Adipose tissue (tissue), 3 donors: Measurements from ENCODE around the gene PCDHB16. TPM values are rescaled to one million over a fixed set of nuclear protein-coding genes. Genes with fewer than 3 reads are reported as not detected.
"Not testable (repeated sequence)": the region's sequence is repeated elsewhere in the genome, so short reads cannot be mapped to it uniquely, and the experiment has no call there.

Experiments
- H3K27ac ChIP-seq: one replicate; pipeline ENCODE4 v1.5.1; 2013; ENCODE audit warnings: low read depth, low read length
- WGBS, 3 donors: extraction: QIAGEN DNeasy Blood & Tissue Kit; methylation state at CpG; one replicate each; pipeline ENCODE4 v1.1.7; 2013; 5-methylcytosine and 5-hydroxymethylcytosine counted together
- polyA plus RNA-seq, 3 donors: library from polyadenylated mRNA; stranded (reverse); fragments of 200-250 nt; gene quantifications; one replicate each; pipeline ENCODE4 v1.2.3, GENCODE V29; 2013
- donor health status: healthy with polysubstance abuse.
- donor health status: Bipolar disorder and iron deficiency.
- donor health status: healthy.

Gene PCDHB16
- polyA plus RNA-seq, 3 donors = 0.72 to 1.4 (median 0.90) TPM

DNA sequence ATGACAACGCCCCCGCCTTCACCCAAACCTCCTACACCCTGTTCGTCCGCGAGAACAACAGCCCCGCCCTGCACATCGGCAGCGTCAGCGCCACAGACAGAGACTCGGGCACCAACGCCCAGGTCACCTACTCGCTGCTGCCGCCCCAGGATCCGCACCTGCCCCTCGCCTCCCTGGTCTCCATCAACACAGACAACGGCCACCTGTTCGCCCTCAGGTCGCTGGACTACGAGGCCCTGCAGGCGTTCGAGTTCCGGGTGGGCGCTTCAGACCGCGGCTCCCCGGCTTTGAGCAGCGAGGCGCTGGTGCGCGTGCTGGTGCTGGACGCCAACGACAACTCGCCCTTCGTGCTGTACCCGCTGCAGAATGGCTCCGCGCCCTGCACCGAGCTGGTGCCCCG is 2.8 kb upstream of the PCDHB16 start:
- H3K27ac ChIP-seq = not testable (repeated sequence)
- 31 to 46% (median 41%) methylated on average over 25 to 34 of the region's 39 CpGs for WGBS, 3 donors

DNA sequence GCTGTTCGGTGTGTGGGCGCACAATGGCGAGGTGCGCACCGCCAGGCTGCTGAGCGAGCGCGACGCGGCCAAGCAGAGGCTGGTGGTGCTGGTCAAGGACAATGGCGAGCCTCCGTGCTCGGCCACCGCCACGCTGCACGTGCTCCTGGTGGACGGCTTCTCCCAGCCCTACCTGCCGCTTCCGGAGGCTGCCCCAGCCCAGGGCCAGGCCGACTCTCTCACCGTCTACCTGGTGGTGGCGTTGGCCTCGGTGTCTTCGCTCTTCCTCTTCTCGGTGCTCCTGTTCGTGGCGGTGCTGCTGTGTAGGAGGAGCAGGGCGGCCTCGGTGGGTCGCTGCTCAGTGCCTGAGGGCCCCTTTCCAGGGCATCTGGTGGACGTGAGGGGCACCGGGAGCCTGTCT is 2.3 kb upstream of the PCDHB16 start:
- 27 to 40% (median 34%) methylated on average over 21 to 32 of the region's 32 CpGs for WGBS, 3 donors
- H3K27ac ChIP-seq = not testable (repeated sequence)

- H3K27ac ChIP-seq = no peak overlapping the region
- 35 to 42% (median 35%) methylated on average over 1 of the region's 1 CpG for whole genome bisulfite sequencing, 3 donors
Observed at GRCh38 chr5:141180313-141180712, 1.9 kb upstream of the PCDHB16 start.

GRCh38 chr5:141184117-141184855 is 2.1 kb downstream of the PCDHB16 start:
- 22 to 41% (median 32%) methylated on average over 19 to 49 of the region's 69 CpGs for WGBS, 3 donors

DNA sequence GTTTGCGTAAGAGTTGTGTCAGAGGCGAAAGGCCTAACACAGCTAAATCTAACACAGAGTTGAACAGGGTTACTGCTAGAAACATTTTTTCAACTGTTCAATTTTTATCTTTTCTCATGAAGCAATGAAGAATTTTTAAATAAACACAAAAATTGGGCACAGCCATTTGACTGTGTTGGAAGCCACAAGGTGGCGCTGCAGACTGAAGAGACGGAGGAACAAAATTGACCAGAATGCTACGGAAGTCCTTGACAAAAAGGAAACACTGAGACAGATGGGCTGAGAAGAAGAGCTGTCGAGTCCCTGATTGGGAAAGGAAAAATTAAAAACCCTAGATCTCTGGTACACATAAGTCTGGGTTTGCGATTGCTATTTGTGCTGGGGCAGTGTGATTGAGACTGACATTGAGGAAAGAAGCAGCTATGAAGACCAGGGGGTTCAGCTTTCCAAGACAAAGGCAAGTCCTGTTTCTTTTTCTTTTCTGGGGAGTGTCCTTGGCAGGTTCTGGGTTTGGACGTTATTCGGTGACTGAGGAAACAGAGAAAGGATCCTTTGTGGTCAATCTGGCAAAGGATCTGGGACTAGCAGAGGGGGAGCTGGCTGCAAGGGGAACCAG is 4.8 kb downstream of the PCDHB16 start, which contains the start of gene PCDHB9:
TSS of gene PCDHB9 (plus strand) at position 265 of the 616 bp plus-strand sequence. CDS start at position 423, 158 bp downstream.
- no peak within 1 kb of the TSS for H3K27ac ChIP-seq
- 19 to 23% (median 20%) methylated on average over 7 to 9 of the region's 9 CpGs for WGBS, 3 donors

More at GRCh38 chr5:141184117-141184855, 2.1 kb downstream of the PCDHB16 start:
- H3K27ac ChIP-seq = not testable (repeated sequence)

- 25 to 32% (median 30%) methylated on average over 27 to 33 of the region's 37 CpGs for WGBS, 3 donors
- not testable (repeated sequence) for H3K27ac ChIP-seq
Observed at GRCh38 chr5:141188682-141189081, 6.5 kb downstream of the PCDHB16 start.

GRCh38 chr5:141189131-141189530 is 6.9 kb downstream of the PCDHB16 start:
- WGBS, 3 donors = 17 to 33% (median 30%) methylated on average over 15 to 30 of the region's 35 CpGs
- H3K27ac ChIP-seq = not testable (repeated sequence)

DNA sequence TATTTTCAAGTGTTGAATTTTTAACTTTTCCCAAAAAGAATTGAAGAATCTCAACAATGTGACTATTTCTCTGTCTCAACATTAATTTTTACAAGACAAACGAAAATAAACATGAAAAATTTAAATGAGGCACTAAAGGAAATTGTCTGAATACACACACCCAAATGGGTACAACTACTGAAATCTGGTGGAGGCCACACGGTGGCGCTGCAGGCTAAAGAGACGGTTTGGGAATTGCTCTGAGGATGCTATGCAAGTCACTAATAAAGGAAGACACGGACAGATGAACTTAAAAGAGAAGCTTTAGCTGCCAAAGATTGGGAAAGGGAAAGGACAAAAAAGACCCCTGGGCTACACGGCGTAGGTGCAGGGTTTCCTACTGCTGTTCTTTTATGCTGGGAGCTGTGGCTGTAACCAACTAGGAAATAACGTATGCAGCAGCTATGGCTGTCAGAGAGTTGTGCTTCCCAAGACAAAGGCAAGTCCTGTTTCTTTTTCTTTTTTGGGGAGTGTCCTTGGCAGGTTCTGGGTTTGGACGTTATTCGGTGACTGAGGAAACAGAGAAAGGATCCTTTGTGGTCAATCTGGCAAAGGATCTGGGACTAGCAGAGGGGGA is 10.0 kb downstream of the PCDHB16 start, which contains the start of gene PCDHB10:
TSS of gene PCDHB10 (plus strand) at position 244 of the 616 bp plus-strand sequence. CDS start at position 444, 200 bp downstream.
- H3K27ac ChIP-seq = no peak within 1 kb of the TSS
- 6 to 11% (median 7%) methylated on average over 9 to 10 of the region's 10 CpGs for WGBS, 3 donors

GRCh38 chr5:141194332-141194731 is 12.1 kb downstream of the PCDHB16 start:
- not testable (repeated sequence) for H3K27ac ChIP-seq
- WGBS, 3 donors = 13 to 29% (median 16%) methylated on average over 11 to 27 of the region's 37 CpGs

GRCh38 chr5:141196363-141196762 is 14.2 kb downstream of the PCDHB16 start:
- H3K27ac ChIP-seq = no peak overlapping the region
- 30 to 44% (median 36%) methylated on average over 3 of the region's 3 CpGs for WGBS, 3 donors

DNA sequence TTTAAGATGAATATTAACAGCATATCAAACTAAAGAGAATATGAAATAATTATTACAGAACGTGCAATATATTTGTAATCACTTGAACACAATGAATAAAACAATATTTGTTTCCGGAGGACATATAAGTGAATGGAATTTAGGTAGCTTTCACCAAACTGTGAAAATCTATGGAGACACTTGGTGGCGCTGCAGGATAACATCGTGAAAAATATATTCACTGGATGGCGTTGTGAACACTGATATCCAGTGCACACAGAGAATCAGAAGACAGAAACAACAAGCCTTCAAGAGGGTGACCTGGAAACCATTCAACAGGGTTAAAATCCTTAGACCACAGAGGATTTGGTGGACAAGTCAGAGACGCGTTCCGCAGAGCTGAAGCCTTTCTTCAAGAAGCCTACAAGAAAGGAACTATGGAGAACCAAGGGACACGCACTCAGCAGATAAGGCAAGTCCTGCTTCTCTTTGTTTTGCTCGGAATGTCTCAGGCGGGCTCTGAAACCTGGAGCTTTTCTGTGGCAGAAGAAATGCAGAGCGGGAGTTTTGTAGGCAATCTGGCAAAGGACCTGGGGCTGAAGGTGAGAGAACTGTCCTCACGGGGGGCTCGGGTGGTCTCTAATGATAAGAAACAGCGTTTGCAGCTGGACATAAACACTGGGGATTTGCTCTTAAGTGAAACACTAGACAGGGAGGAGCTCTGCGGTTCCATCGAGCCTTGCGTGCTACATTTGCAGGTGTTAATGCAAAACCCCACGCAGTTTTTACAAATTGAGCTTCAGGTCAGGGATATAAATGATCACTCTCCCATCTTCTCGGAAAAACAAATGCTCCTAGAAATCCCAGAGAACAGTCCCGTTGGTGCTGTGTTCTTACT is 17.4 kb downstream of the PCDHB16 start, which contains the start of gene PCDHB11:
TSS of gene PCDHB11 (plus strand) at position 269 of the 877 bp plus-strand sequence. CDS start at position 417, 148 bp downstream.
- WGBS, 3 donors = 25 to 39% (median 27%) methylated on average over 21 of the region's 21 CpGs

DNA sequence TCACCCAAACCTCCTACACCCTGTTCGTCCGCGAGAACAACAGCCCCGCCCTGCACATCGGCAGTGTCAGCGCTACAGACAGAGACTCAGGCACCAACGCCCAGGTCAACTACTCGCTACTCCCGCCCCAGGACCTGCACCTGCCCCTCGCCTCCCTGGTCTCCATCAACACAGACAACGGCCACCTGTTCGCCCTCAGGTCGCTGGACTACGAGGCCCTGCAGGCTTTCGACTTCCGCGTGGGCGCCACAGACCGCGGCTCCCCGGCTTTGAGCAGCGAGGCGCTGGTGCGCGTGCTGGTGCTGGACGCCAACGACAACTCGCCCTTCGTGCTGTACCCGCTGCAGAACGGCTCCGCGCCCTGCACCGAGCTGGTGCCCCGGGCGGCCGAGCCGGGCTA is 18.9 kb downstream of the PCDHB16 start:
- WGBS, 3 donors = 21 to 37% (median 36%) methylated on average over 20 to 25 of the region's 38 CpGs
- not testable (repeated sequence) for H3K27ac ChIP-seq

More for the DNA sequence above, 17.4 kb downstream of the PCDHB16 start, which contains the start of gene PCDHB11:
- no peak within 1 kb of the TSS for H3K27ac ChIP-seq

DNA sequence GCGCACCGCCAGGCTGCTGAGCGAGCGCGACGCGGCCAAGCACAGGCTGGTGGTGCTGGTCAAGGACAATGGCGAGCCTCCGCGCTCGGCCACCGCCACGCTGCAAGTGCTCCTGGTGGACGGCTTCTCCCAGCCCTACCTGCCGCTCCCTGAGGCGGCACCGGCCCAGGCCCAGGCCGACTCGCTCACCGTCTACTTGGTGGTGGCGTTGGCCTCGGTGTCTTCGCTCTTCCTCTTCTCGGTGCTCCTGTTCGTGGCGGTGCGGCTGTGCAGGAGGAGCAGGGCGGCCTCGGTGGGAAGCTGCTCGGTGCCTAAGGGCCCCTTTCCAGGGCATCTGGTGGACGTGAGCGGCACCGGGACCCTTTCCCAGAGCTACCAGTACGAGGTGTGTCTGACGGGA is 19.5 kb downstream of the PCDHB16 start:
- WGBS, 3 donors = 29 to 35% (median 32%) methylated on average over 24 to 29 of the region's 35 CpGs
- not testable (repeated sequence) for H3K27ac ChIP-seq

DNA sequence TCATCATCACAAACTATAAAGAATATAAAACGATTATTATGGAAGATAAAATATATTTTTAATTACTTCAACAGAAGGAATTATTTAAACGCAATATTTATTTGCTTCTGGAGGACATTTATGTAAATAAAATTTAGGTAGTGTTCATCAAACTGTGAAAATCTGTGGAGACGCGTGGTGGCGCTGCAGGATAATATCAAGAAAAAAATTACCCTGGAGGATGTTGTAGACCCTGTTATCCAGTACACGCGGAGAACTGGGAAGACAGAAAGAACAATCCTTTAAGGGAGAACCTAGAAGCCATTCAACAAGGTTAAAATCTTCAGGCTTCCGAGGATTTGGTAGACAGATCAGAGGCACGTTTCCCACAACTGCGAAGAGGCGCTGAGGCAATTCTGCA is 26.3 kb downstream of the PCDHB16 start, which contains the start of gene PCDHB12:
TSS of gene PCDHB12 (plus strand) at position 242 of the 400 bp plus-strand sequence. CDS start 189 bp downstream, outside the sequence.
- 17 to 21% (median 19%) methylated on average over 11 of the region's 11 CpGs for WGBS, 3 donors
- H3K27ac ChIP-seq = no peak within 1 kb of the TSS

DNA sequence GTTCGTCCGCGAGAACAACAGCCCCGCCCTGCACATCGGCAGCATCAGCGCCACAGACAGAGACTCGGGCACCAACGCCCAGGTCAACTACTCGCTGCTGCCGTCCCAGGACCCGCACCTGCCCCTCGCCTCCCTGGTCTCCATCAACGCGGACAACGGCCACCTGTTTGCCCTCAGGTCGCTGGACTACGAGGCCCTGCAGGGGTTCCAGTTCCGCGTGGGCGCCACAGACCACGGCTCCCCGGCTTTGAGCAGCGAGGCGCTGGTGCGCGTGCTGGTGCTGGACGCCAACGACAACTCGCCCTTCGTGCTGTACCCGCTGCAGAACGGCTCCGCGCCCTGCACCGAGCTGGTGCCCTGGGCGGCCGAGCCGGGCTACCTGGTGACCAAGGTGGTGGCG is 28.1 kb downstream of the PCDHB16 start:
- H3K27ac ChIP-seq = not testable (repeated sequence)
- WGBS, 3 donors = 27 to 41% (median 37%) methylated on average over 35 to 38 of the region's 39 CpGs

- H3K27ac ChIP-seq = not testable (repeated sequence)
- 21 to 27% (median 27%) methylated on average over 17 to 20 of the region's 27 CpGs for whole genome bisulfite sequencing, 3 donors
Observed at GRCh38 chr5:141210849-141211248, 28.7 kb downstream of the PCDHB16 start.

GRCh38 chr5:141213656-141214339 is 31.6 kb downstream of the PCDHB16 start, which contains the start of gene PCDHB13:
Gene PCDHB13 (plus strand): TSS chr5:141213919. CDS start chr5:141214124, 205 bp downstream.
- WGBS, 3 donors = 6 to 10% (median 9%) methylated on average over 12 to 13 of the region's 18 CpGs
- H3K27ac ChIP-seq = not testable (repeated sequence)
